Panc1 (cell line): ENCODE results near the gene BPGM. TPM values are rescaled to one million over a fixed set of nuclear protein-coding genes. Genes with fewer than 3 reads are reported as not detected.

ENCODE experiments used
- ATAC-seq: fragments of 200-7000 bp; cut with Tn5 transposase; 2 replicates; pipeline ENCODE4 v1.9.1; 2020; ENCODE audit warnings: mild to moderate bottlenecking, moderate library complexity
- BruUV-seq: library from RNA; stranded (reverse); fragments of 400-500 nt; replicated peaks from 2 replicates; lab custom pipeline; 2021; lab: Mats Ljungman, UMichigan
- CTCF ChIA-PET: fragments of 300-600 bp; sonication (Branson Sonifier 250); formaldehyde crosslinking; loops from one replicate; lab custom pipeline; 2022; ENCODE audit warnings: antibody characterized with exemption; lab: Charles Lee
- POLR2A ChIA-PET: fragments of 300-600 bp; sonication (Branson Sonifier 250); formaldehyde crosslinking; loops from one replicate; lab custom pipeline; 2022; ENCODE audit warnings: antibody characterized with exemption; lab: Charles Lee
- DNase-seq: peaks from one replicate; pipeline ENCODE4 v3.0.0-alpha.2; 2010; ENCODE audit warnings: low read depth, low spot score
- H3K27ac ChIP-seq: 2 replicates; pipeline ENCODE4 v1.5.1; 2011; ENCODE audit warnings: mild to moderate bottlenecking, low read length, inconsistent platforms
- H3K27me3 ChIP-seq: fragments of 200-500 bp; sonication (Bioruptor generic); 2 replicates; pipeline ENCODE4 v1.6.0; 2014; ENCODE audit warnings: low read length, inconsistent platforms; ENCODE audit not compliant: control insufficient read depth, insufficient read depth
- H3K36me3 ChIP-seq: fragments of 200-500 bp; sonication (Bioruptor generic); 2 replicates; pipeline ENCODE4 v1.5.1; 2014; ENCODE audit warnings: inconsistent platforms, mild to moderate bottlenecking, low read length, moderate library complexity; ENCODE audit not compliant: control insufficient read depth, insufficient read depth
- H3K4me1 ChIP-seq: 2 replicates; pipeline ENCODE4 v1.5.1; 2011; ENCODE audit warnings: inconsistent platforms, mild to moderate bottlenecking, low read length, moderate library complexity; ENCODE audit not compliant: control insufficient read depth, insufficient read depth
- H3K4me3 ChIP-seq, 2 experiments: 2 replicates each; pipeline ENCODE4 v1.5.1; 2011 to 2012; ENCODE audit warnings: low read depth in 2 of 2, low read length in 2 of 2, mild to moderate bottlenecking in 2 of 2, inconsistent platforms in 1 of 2, moderate library complexity in 1 of 2
- H3K9me3 ChIP-seq: fragments of 200-500 bp; sonication (Bioruptor generic); 2 replicates; pipeline ENCODE4 v1.5.1; 2014; ENCODE audit warnings: low read depth, mild to moderate bottlenecking, inconsistent platforms, low read length, moderate library complexity; ENCODE audit not compliant: control insufficient read depth, insufficient read depth
- CTCF ChIP-seq: fragments of 450-650 bp; IDR thresholded peaks from 2 replicates; pipeline ENCODE4 v1.5.1; 2017; ENCODE audit warnings: mild to moderate bottlenecking
- POLR2AphosphoS5 ChIP-seq: IDR thresholded peaks from 2 replicates; pipeline ENCODE4 v1.6.1; 2012; ENCODE audit warnings: mild to moderate bottlenecking, low read depth, low read length, moderate library complexity
- REST ChIP-seq, 2 experiments: IDR thresholded peaks; 2 replicates each; pipeline ENCODE4 v1.6.1; 2011 to 2012; ENCODE audit warnings: low read depth in 2 of 2, control low read depth in 1 of 2, low read length in 1 of 2, mild to moderate bottlenecking in 1 of 2, moderate library complexity in 1 of 2; ENCODE audit not compliant: insufficient read depth in 1 of 2
- SIN3A ChIP-seq: IDR thresholded peaks from 2 replicates; pipeline ENCODE4 v1.6.1; 2012; ENCODE audit warnings: low read depth, mild to moderate bottlenecking, low read length, moderate library complexity, borderline replicate concordance; ENCODE audit not compliant: insufficient read depth
- TCF7L2 ChIP-seq: IDR thresholded peaks from 2 replicates; pipeline ENCODE4 v1.6.1; 2011; ENCODE audit warnings: mild to moderate bottlenecking, low read depth, low read length, inconsistent platforms
- in situ Hi-C: cut with HindIII; loops from 2 replicates; pipeline ENCODE4 v1.10.0; 2016; ENCODE audit warnings: low sequenced_read_pairs, low pct_unique_long_range_greater_than_20kb
- intact Hi-C: fragments of 100-400 bp; cut with micrococcal nuclease; formaldehyde crosslinking; loops from one replicate; pipeline ENCODE4 v1.10.0; 2022; ENCODE audit not compliant: unreplicated experiment
- total RNA-seq: library from RNA; stranded (reverse); gene quantifications from one replicate; pipeline ENCODE4 v1.2.1, GENCODE V29; 2021; ENCODE audit not compliant: unreplicated experiment

Gene BPGM
- total RNA-seq, 1 experiment from 2014 or later, result 10.7 TPM

GRCh38 chr7:134726581-134726980 is 79.9 kb downstream of the BPGM start:
- H3K4me3 ChIP-seq, result no peak overlapping the region
- H3K27me3 ChIP-seq, result no peaks in the 10 kb centered on the region
- ChIA-PET CTCF (no interaction called here), POLR2A (no interaction called here)
- TF ChIP-seq CTCF (no peak), SIN3A (no peak), TCF7L2 (no peak), POLR2AphosphoS5 (no peak), REST (IDR thresholded peaks at IDR 0.05; ENCODE audit: insufficient read depth in 1 of 2, low read depth in 2 of 2, low read length in 1 of 2) (no peak)
- intact Hi-C loops (no loop called here), in situ Hi-C loops (no loop called here)
- no peak overlapping the region for H3K27ac ChIP-seq
- no peak for DNase-seq
- BruUV-seq, result no TSS peak
- ATAC-seq, result no peak
- H3K36me3 ChIP-seq, result no peaks in the 10 kb centered on the region
- H3K4me1 ChIP-seq, result no peaks in the 10 kb centered on the region
- no peaks in the 10 kb centered on the region for H3K9me3 ChIP-seq

GRCh38 chr7:134727711-134728110 is 81.1 kb downstream of the BPGM start:
- DNase-seq (no peak), ATAC-seq (no peak)
- no peaks in the 10 kb centered on the region for H3K27me3 ChIP-seq
- TF ChIP-seq TCF7L2 (no peak), SIN3A (no peak), POLR2AphosphoS5 (no peak), CTCF (no peak)
- no peaks in the 10 kb centered on the region for H3K4me1 ChIP-seq
- H3K36me3 ChIP-seq, result no peaks in the 10 kb centered on the region
- intact Hi-C loops (no loop called here), in situ Hi-C loops (no loop called here)
- no peaks in the 10 kb centered on the region for H3K9me3 ChIP-seq
- CTCF ChIA-PET, result no interaction called here
- H3K4me3 ChIP-seq, result no peak overlapping the region
- BruUV-seq, result no TSS peak
- H3K27ac ChIP-seq, result no peak overlapping the region
- POLR2A ChIA-PET, result no interaction called here

Other genes starting within 250 kb of the BPGM start
- 83.2 TPM for gene AKR1B1, start 187.8 kb upstream of the BPGM start, total RNA-seq
- 0.18 TPM for gene AKR1B10, start 119.3 kb upstream of the BPGM start, total RNA-seq
- not detected for gene AKR1B15, start 97.7 kb upstream of the BPGM start, total RNA-seq
- gene CALD1, start 132.8 kb downstream of the BPGM start, total RNA-seq, result 9.2 TPM